GM12878 (cell line): ENCODE data around the gene INSRR. TPM values are rescaled to one million over a fixed set of nuclear protein-coding genes. Genes with fewer than 3 reads are reported as not detected.

Source experiments
- ATAC-seq: fragments of 200-7000 bp; cut with Tn5 transposase; 3 replicates; pipeline ENCODE4 v1.9.1; 2020; ENCODE audit warnings: mild to moderate bottlenecking, moderate library complexity
- BruUV-seq: library from RNA; stranded (reverse); fragments of 400-500 nt; replicated peaks from 2 replicates; lab custom pipeline; 2021; lab: Mats Ljungman, UMichigan
- CTCF ChIA-PET: fragments of 300-600 bp; sonication (Branson Sonifier 250); formaldehyde crosslinking; extraction: SDS; loops from one replicate; lab custom pipeline; 2021; ENCODE audit warnings: inconsistent platforms; lab: Yijun Ruan, JAX
- POLR2A ChIA-PET: fragments of 350-600 bp; formaldehyde crosslinking; extraction: SDS; loops from one replicate; lab custom pipeline; 2021; ENCODE audit warnings: inconsistent platforms; lab: Charles Lee
- RAD21 ChIA-PET: fragments of 300-600 bp; sonication (Branson Sonifier 250); formaldehyde crosslinking; loops from one replicate; lab custom pipeline; 2023; ENCODE audit warnings: antibody characterized with exemption; ENCODE audit not compliant: unreplicated experiment; lab: Charles Lee
- SMC1A ChIA-PET: fragments of 300-600 bp; sonication (Branson Sonifier 250); formaldehyde crosslinking; loops from one replicate; lab custom pipeline; 2023; ENCODE audit not compliant: unreplicated experiment, uncharacterized antibody; lab: Charles Lee
- DNase-seq: peaks from one replicate; pipeline ENCODE4 v3.0.0-alpha.2; 2011; ENCODE audit warnings: low read depth, low spot score
- FAIRE-seq: peaks from 3 replicates; lab custom pipeline; 2011; peaks lifted over from hg19 to GRCh38; lab: Jason Lieb, UNC
- H2AFZ ChIP-seq: 2 replicates; pipeline ENCODE4 v1.6.0; 2011; ENCODE audit warnings: low read depth, low read length, control low read depth; ENCODE audit not compliant: control insufficient read depth
- H3K27ac ChIP-seq: 2 replicates; pipeline ENCODE4 v1.5.1; 2011; ENCODE audit warnings: control low read depth; ENCODE audit not compliant: control insufficient read depth, insufficient read depth
- H3K27me3 ChIP-seq, 2 experiments: replicated peaks in 1 of 2; 2 replicates each; pipeline versions ENCODE4 v1.6.0 to v1.6.1; 2011; ENCODE audit warnings: low read length in 1 of 2; ENCODE audit not compliant: control insufficient read depth in 2 of 2, insufficient read depth in 2 of 2
- H3K36me3 ChIP-seq, 2 experiments: 2 replicates each; pipeline ENCODE4 v1.5.1; 2011; ENCODE audit warnings: low read length in 1 of 2; ENCODE audit not compliant: control insufficient read depth in 2 of 2, insufficient read depth in 2 of 2
- H3K4me1 ChIP-seq: 2 replicates; pipeline ENCODE4 v1.6.1; 2011; ENCODE audit warnings: mild to moderate bottlenecking, low read length, moderate library complexity, mixed read lengths; ENCODE audit not compliant: control insufficient read depth, insufficient read depth
- H3K4me2 ChIP-seq: 2 replicates; pipeline ENCODE4 v1.6.0; 2011; ENCODE audit warnings: control low read depth; ENCODE audit not compliant: control insufficient read depth, insufficient read depth
- H3K4me3 ChIP-seq: fragments of 200-600 bp; sonication (generic); 2 replicates; pipeline ENCODE4 v1.5.1; 2016
- H3K79me2 ChIP-seq: 2 replicates; pipeline ENCODE4 v1.6.0; 2011; ENCODE audit warnings: low read length; ENCODE audit not compliant: control insufficient read depth, insufficient read depth
- H3K9ac ChIP-seq: 2 replicates; pipeline ENCODE4 v1.8.0; 2011; ENCODE audit warnings: low read length, control low read depth, mixed read lengths; ENCODE audit not compliant: control insufficient read depth, insufficient read depth
- H3K9me3 ChIP-seq: replicated peaks from 3 replicates; pipeline ENCODE4 v1.5.1; 2011; ENCODE audit warnings: mild to moderate bottlenecking, low read length; ENCODE audit not compliant: control insufficient read depth, insufficient read depth
- H4K20me1 ChIP-seq: 2 replicates; pipeline ENCODE4 v1.6.0; 2011; ENCODE audit not compliant: control insufficient read depth, insufficient read depth
- CBX5 ChIP-seq: sonication (generic); IDR thresholded peaks from 2 replicates; pipeline ENCODE4 v1.6.1; 2016; ENCODE audit warnings: low read depth, moderate library complexity, mild to moderate bottlenecking, inconsistent platforms
- CHD2 ChIP-seq: IDR thresholded peaks from 2 replicates; pipeline ENCODE4 v1.6.1; 2011; ENCODE audit warnings: low read depth, low read length, improper control_type of control experiment, borderline replicate concordance
- EED ChIP-seq: sonication (generic); IDR thresholded peaks from 2 replicates; pipeline ENCODE4 v1.6.1; 2016; ENCODE audit warnings: antibody characterized with exemption, low read depth
- HDAC6 ChIP-seq: fragments of 200-600 bp; sonication (generic); IDR thresholded peaks from one replicate; pipeline ENCODE4 v1.8.0; 2017; ENCODE audit warnings: antibody characterized with exemption; ENCODE audit not compliant: unreplicated experiment
- MTA3 ChIP-seq: IDR thresholded peaks from 2 replicates; pipeline ENCODE4 v1.6.1; 2012; ENCODE audit warnings: low read length, inconsistent platforms, borderline replicate concordance
- NR2C1 ChIP-seq: fragments of 450-650 bp; IDR thresholded peaks from 2 replicates; pipeline ENCODE4 v1.6.1; 2017; ENCODE audit warnings: antibody characterized with exemption, mild to moderate bottlenecking, moderate library complexity
- SIX5 ChIP-seq: IDR thresholded peaks from 2 replicates; pipeline ENCODE4 v1.6.1; 2011; ENCODE audit warnings: mild to moderate bottlenecking, low read depth, low read length, moderate library complexity; ENCODE audit not compliant: severe bottlenecking
- SMC3 ChIP-seq: IDR thresholded peaks from 2 replicates; pipeline ENCODE4 v1.6.1; 2011; ENCODE audit warnings: low read length, improper control_type of control experiment, borderline replicate concordance
- WGBS: methylation state at CpG from one replicate; pipeline ENCODE4 v1.1.6; 2016; ENCODE audit warnings: low lambda C conversion rate; ENCODE audit not compliant: insufficient replicate concordance, insufficient coverage; ENCODE audit errors: missing lambda C conversion rate; 5-methylcytosine and 5-hydroxymethylcytosine counted together
- in situ Hi-C: fragments of 300-500 bp; cut with MboI; formaldehyde crosslinking; loops from 9 replicates; pipeline ENCODE4 v1.14.3; 2018; ENCODE audit warnings: mixed read lengths
- intact Hi-C: fragments of 100-400 bp; cut with micrococcal nuclease; formaldehyde crosslinking; loops from one replicate; pipeline ENCODE4 v1.14.2; 2022; ENCODE audit not compliant: unreplicated experiment
- polyA plus RNA-seq, 11 experiments: library from polyadenylated mRNA; depleted of rRNA in 4 of 11; unstranded in 6 of 11; stranded (reverse) in 5 of 11; fragments of >200 nt; fragmentation: Nextera tagmentation in 4 of 11; fragmentation: Illumina TruSeq in 1 of 11; extraction: Ambion mirVana in 4 of 11; extraction: Trizol in 1 of 11; gene quantifications; 1 replicate in 1 of 11; 2 replicates in 10 of 11; pipeline versions ENCODE4 v1.2.1 to v1.2.3, GENCODE V29; 2011 to 2016; ENCODE audit warnings: inconsistent platforms in 2 of 11, missing spikeins in 2 of 11, low read depth in 1 of 11
- total RNA-seq, 4 experiments: library from RNA; depleted of rRNA in 3 of 4; stranded (reverse); fragments of >200 nt in 3 of 4; fragmentation: Illumina TruSeq in 1 of 4; extraction: Trizol in 1 of 4; gene quantifications; 2 replicates each; pipeline versions ENCODE4 v1.2.1 to v1.2.3, GENCODE V29; 2013 to 2021
- TF ChIP-seq, protein P1 (sequence below): fragments of 450-650 bp; IDR thresholded peaks from 2 replicates; pipeline ENCODE4 v1.6.1; 2017; ENCODE audit warnings: mild to moderate bottlenecking, moderate library complexity
- TF ChIP-seq, protein P2 (sequence below), 3 experiments: IDR thresholded peaks in 2 of 3; conservative IDR thresholded peaks in 1 of 3; 2 replicates each; pipeline ENCODE4 v1.5.1; 2011; ENCODE audit warnings: low read depth in 3 of 3, low read length in 3 of 3, mild to moderate bottlenecking in 3 of 3, control low read depth in 2 of 3, moderate library complexity in 2 of 3, inconsistent platforms in 1 of 3, mixed read lengths in 1 of 3; ENCODE audit not compliant: control insufficient read depth in 2 of 3, insufficient read depth in 1 of 3; ENCODE audit errors: extremely low read depth in 1 of 3
- TF ChIP-seq, protein P3 (sequence below): IDR thresholded peaks from 2 replicates; pipeline ENCODE4 v1.6.1; 2012; ENCODE audit warnings: low read length, inconsistent platforms

The INSRR gene
- total and polyA plus RNA-seq, 10 of the 15 experiments (the other 5 are each of a cell fraction or from before 2014, with no cell fraction given), result 0.01 TPM; not detected in 9

GRCh38 chr1:156883919-156884318 lies 25.0 kb upstream of the INSRR start:
- Histone ChIP-seq H3K36me3 (no peaks in the 10 kb centered on the region), H2AFZ (no peak overlapping the region), H3K4me2 (no peak overlapping the region), H3K4me1 (no peaks in the 10 kb centered on the region), H3K9ac (no peak overlapping the region), H3K9me3 (no peaks in the 10 kb centered on the region), H4K20me1 (no peaks in the 10 kb centered on the region), H3K27ac (no peak overlapping the region), H3K79me2 (no peaks in the 10 kb centered on the region), H3K27me3 (peaks cover 0 to 8% of the 10 kb centered on the region in 2 experiments; a peak in 3 of 4 replicates), H3K4me3 (no peak overlapping the region)
- in situ Hi-C loops (no loop called here), intact Hi-C loops (no loop called here)
- no peak for FAIRE-seq
- no peak for ATAC-seq
- CTCF ChIA-PET, result interaction anchor here (0.9 to 2.2 kb wide), 5 partner anchors 8 to 194 kb away, joined by 4 to 8 read pairs (median 5); no protein-coding TSS in a partner anchor
- 2% methylated on average over 7 of the region's 7 CpGs for WGBS
- TF ChIP-seq HDAC6 (no peak), CBX5 (no peak), CHD2 (no peak), SMC3 (no peak), SIX5 (no peak), MTA3 (no peak), EED (no peak), NR2C1 (no peak)
- TF ChIP-seq, protein P1, sequence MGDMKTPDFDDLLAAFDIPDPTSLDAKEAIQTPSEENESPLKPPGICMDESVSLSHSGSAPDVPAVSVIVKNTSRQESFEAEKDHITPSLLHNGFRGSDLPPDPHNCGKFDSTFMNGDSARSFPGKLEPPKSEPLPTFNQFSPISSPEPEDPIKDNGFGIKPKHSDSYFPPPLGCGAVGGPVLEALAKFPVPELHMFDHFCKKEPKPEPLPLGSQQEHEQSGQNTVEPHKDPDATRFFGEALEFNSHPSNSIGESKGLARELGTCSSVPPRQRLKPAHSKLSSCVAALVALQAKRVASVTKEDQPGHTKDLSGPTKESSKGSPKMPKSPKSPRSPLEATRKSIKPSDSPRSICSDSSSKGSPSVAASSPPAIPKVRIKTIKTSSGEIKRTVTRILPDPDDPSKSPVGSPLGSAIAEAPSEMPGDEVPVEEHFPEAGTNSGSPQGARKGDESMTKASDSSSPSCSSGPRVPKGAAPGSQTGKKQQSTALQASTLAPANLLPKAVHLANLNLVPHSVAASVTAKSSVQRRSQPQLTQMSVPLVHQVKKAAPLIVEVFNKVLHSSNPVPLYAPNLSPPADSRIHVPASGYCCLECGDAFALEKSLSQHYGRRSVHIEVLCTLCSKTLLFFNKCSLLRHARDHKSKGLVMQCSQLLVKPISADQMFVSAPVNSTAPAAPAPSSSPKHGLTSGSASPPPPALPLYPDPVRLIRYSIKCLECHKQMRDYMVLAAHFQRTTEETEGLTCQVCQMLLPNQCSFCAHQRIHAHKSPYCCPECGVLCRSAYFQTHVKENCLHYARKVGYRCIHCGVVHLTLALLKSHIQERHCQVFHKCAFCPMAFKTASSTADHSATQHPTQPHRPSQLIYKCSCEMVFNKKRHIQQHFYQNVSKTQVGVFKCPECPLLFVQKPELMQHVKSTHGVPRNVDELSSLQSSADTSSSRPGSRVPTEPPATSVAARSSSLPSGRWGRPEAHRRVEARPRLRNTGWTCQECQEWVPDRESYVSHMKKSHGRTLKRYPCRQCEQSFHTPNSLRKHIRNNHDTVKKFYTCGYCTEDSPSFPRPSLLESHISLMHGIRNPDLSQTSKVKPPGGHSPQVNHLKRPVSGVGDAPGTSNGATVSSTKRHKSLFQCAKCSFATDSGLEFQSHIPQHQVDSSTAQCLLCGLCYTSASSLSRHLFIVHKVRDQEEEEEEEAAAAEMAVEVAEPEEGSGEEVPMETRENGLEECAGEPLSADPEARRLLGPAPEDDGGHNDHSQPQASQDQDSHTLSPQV, result no peak
- TF ChIP-seq, protein P2, sequence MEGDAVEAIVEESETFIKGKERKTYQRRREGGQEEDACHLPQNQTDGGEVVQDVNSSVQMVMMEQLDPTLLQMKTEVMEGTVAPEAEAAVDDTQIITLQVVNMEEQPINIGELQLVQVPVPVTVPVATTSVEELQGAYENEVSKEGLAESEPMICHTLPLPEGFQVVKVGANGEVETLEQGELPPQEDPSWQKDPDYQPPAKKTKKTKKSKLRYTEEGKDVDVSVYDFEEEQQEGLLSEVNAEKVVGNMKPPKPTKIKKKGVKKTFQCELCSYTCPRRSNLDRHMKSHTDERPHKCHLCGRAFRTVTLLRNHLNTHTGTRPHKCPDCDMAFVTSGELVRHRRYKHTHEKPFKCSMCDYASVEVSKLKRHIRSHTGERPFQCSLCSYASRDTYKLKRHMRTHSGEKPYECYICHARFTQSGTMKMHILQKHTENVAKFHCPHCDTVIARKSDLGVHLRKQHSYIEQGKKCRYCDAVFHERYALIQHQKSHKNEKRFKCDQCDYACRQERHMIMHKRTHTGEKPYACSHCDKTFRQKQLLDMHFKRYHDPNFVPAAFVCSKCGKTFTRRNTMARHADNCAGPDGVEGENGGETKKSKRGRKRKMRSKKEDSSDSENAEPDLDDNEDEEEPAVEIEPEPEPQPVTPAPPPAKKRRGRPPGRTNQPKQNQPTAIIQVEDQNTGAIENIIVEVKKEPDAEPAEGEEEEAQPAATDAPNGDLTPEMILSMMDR (IDR thresholded peaks at IDR 0.05 in 2 of 3, conservative IDR thresholded peaks at IDR 0.05 in 1 of 3; ENCODE audit: control insufficient read depth in 2 of 3, extremely low read depth in 1 of 3, insufficient read depth in 1 of 3, low read depth in 3 of 3, low read length in 3 of 3), result no peak
- TF ChIP-seq, protein P3, sequence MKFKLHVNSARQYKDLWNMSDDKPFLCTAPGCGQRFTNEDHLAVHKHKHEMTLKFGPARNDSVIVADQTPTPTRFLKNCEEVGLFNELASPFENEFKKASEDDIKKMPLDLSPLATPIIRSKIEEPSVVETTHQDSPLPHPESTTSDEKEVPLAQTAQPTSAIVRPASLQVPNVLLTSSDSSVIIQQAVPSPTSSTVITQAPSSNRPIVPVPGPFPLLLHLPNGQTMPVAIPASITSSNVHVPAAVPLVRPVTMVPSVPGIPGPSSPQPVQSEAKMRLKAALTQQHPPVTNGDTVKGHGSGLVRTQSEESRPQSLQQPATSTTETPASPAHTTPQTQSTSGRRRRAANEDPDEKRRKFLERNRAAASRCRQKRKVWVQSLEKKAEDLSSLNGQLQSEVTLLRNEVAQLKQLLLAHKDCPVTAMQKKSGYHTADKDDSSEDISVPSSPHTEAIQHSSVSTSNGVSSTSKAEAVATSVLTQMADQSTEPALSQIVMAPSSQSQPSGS, result no peak
- POLR2A ChIA-PET, result interaction anchor here (0.6 to 0.8 kb wide), 2 partner anchors 11 to 158 kb away, joined by 3 to 4 read pairs; no protein-coding TSS in a partner anchor
- no peak for DNase-seq
- SMC1A ChIA-PET, result interaction anchor here (1.0 to 1.5 kb wide), 2 partner anchors 45 to 87 kb away, joined by 3 to 4 read pairs; no protein-coding TSS in a partner anchor
- RAD21 ChIA-PET, result interaction anchor here (1.0 to 1.4 kb wide), 3 partner anchors 22 to 195 kb away, joined by 3 to 4 read pairs (median 3); no protein-coding TSS in a partner anchor
- no TSS peak for BruUV-seq
